AG04449 (cell line): ENCODE data around the gene CDC42EP4.
A peak's percentile ranks its signal among the peaks of the same experiment; 100 is the strongest.

Experiments used
- CTCF ChIA-PET: fragments of 350-600 bp; formaldehyde crosslinking; extraction: SDS; loops from one replicate; lab custom pipeline; 2021; ENCODE audit warnings: antibody characterized with exemption; lab: Yijun Ruan, JAX
- POLR2A ChIA-PET: fragments of 400-600, 350-600 bp; formaldehyde crosslinking; extraction: SDS; loops from one replicate; lab custom pipeline; 2020; ENCODE audit warnings: antibody characterized with exemption, inconsistent platforms; lab: Yijun Ruan, JAX
- DNase-seq: peaks from one replicate; pipeline ENCODE4 v3.0.0-alpha.2; 2010; ENCODE audit warnings: low read depth, low spot score
- H3K4me3 ChIP-seq: 2 replicates; pipeline ENCODE4 v1.5.1; 2011; ENCODE audit warnings: low read depth, mild to moderate bottlenecking, control low read depth, low read length
- CTCF ChIP-seq: IDR thresholded peaks from one replicate; pipeline ENCODE4 v1.5.1; 2011; ENCODE audit warnings: mild to moderate bottlenecking, moderate library complexity, low read length, control low read depth, inconsistent platforms; ENCODE audit not compliant: insufficient read depth; ENCODE audit errors: missing control alignments

CDC42EP4 gene

GRCh38 chr17:73311781-73312641 lies at the start of gene CDC42EP4:
CDC42EP4 (minus strand) TSS chr17:73312001; CDS start chr17:73286500, 25,501 bp downstream.
- DNase-seq: no peak
- POLR2A ChIA-PET: interaction anchor here (2.7 kb wide), 1 partner anchor 21 kb away, joined by 14 read pairs; no protein-coding TSS in a partner anchor

GRCh38 chr17:73360961-73361761 lies 49.4 kb upstream of the CDC42EP4 start:
- TF ChIP-seq CTCF: no peak
- CTCF ChIA-PET: interaction anchor here (0.6 to 22.5 kb wide), 5 partner anchors 8 to 108 kb away, joined by 3 to 848 read pairs (median 8); partner anchors contain the start of gene CPSF4L
- H3K4me3 ChIP-seq: no peak overlapping the region
- POLR2A ChIA-PET: no interaction called here
- no peak for DNase-seq

More at GRCh38 chr17:73311781-73312641, at the start of gene CDC42EP4:
- peak within 1 kb of the TSS; percentile 96 for H3K4me3 ChIP-seq
- CTCF ChIA-PET: interaction anchor here (1.0 to 6.3 kb wide), 10 partner anchors 8 to 62 kb away, joined by 3 to 33 read pairs (median 8); no protein-coding TSS in a partner anchor
- no peak for TF ChIP-seq CTCF

GRCh38 chr17:73359987-73360410 lies 48.2 kb upstream of the CDC42EP4 start:
- DNase-seq: no peak
- no peak overlapping the region for H3K4me3 ChIP-seq
- ChIA-PET POLR2A (interaction anchor here (0.5 kb wide), 1 partner anchor 17 kb away, joined by 3 read pairs; no protein-coding TSS in a partner anchor), CTCF (interaction anchor here (1.8 to 22.5 kb wide), 2 partner anchors 9 to 107 kb away, joined by 9 to 848 read pairs; partner anchors contain the start of gene CPSF4L)
- TF ChIP-seq CTCF: no peak

GRCh38 chr17:73359352-73359751 lies 47.6 kb upstream of the CDC42EP4 start:
- ChIA-PET CTCF (interaction anchor here (1.8 to 22.5 kb wide), 2 partner anchors 10 to 107 kb away, joined by 9 to 848 read pairs; partner anchors contain the start of gene CPSF4L), POLR2A (no interaction called here)

GRCh38 chr17:73358668-73359067 lies 46.9 kb upstream of the CDC42EP4 start:
- POLR2A ChIA-PET: no interaction called here
- DNase-seq: no peak
- CTCF ChIA-PET: interaction anchor here (22.5 kb wide), 1 partner anchor 106 kb away, joined by 848 read pairs; the partner anchor contains the start of gene CPSF4L
- no peak for TF ChIP-seq CTCF
- no peak overlapping the region for H3K4me3 ChIP-seq

More at GRCh38 chr17:73359352-73359751, 47.6 kb upstream of the CDC42EP4 start:
- no peak overlapping the region for H3K4me3 ChIP-seq
- DNase-seq: no peak
- no peak for TF ChIP-seq CTCF
